Measurements from ENCODE around the gene OR5AU1. TPM values are rescaled to one million over a fixed set of nuclear protein-coding genes. Genes with fewer than 3 reads are reported as not detected.

Gene OR5AU1
- total RNA-seq, 1 donor = not detected

DNA sequence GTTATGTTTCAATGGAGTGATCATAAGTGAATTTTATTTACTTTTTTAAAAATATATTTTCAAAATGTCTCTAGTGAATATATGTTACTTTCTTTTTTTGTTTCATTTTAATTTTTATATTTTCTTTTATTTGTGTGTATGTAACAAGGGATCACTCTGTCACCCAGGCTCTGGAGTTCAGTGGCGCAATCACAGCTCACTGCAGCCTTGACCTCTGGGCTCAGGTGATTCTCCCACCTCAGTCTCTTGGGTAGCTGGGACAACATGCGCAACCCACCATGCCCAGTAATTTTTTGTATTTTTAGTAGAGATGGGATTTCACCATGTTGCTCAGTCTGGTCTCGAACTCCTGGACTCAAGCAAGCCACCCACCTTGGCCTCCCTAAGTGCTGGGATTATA lies 36.9 kb downstream of the OR5AU1 start:
- Histone ChIP-seq H4K20me1 (ENCODE audit: insufficient read depth, low read length) (no peaks in the 10 kb centered on the region), H3K27ac (ENCODE audit: low read depth, low read length) (no peak overlapping the region), H3K4me3 (ENCODE audit: insufficient read depth, low read length) (no peak overlapping the region), H3K9me3 (ENCODE audit: low read depth, low read length) (no peaks in the 10 kb centered on the region), H3K36me3 (ENCODE audit: insufficient read depth, low read length) (no peaks in the 10 kb centered on the region), H3K4me2 (ENCODE audit: insufficient read depth, low read length) (no peak overlapping the region), H3K27me3 (ENCODE audit: insufficient read depth, low read length) (peaks cover 9% of the 10 kb centered on the region), H3K4me1 (ENCODE audit: insufficient read depth, low read length) (no peaks in the 10 kb centered on the region), H2AFZ (ENCODE audit: low read length) (no peak overlapping the region), H3K79me2 (ENCODE audit: insufficient read depth, low read length) (no peaks in the 10 kb centered on the region)
- no peak for DNase-seq (ENCODE audit: insufficient read length, low spot score, missing footprints)
- TF ChIP-seq, protein P1, sequence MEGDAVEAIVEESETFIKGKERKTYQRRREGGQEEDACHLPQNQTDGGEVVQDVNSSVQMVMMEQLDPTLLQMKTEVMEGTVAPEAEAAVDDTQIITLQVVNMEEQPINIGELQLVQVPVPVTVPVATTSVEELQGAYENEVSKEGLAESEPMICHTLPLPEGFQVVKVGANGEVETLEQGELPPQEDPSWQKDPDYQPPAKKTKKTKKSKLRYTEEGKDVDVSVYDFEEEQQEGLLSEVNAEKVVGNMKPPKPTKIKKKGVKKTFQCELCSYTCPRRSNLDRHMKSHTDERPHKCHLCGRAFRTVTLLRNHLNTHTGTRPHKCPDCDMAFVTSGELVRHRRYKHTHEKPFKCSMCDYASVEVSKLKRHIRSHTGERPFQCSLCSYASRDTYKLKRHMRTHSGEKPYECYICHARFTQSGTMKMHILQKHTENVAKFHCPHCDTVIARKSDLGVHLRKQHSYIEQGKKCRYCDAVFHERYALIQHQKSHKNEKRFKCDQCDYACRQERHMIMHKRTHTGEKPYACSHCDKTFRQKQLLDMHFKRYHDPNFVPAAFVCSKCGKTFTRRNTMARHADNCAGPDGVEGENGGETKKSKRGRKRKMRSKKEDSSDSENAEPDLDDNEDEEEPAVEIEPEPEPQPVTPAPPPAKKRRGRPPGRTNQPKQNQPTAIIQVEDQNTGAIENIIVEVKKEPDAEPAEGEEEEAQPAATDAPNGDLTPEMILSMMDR (IDR thresholded peaks at IDR 0.05; ENCODE audit: extremely low read depth, low read depth, low read length) = no peak

- TF ChIP-seq, protein P1 (IDR thresholded peaks at IDR 0.05; ENCODE audit: extremely low read depth, low read depth, low read length) = no peak
- Histone ChIP-seq H3K9me3 (ENCODE audit: low read depth, low read length) (no peaks in the 10 kb centered on the region), H2AFZ (ENCODE audit: low read length) (no peak overlapping the region), H3K4me2 (ENCODE audit: insufficient read depth, low read length) (no peak overlapping the region), H3K27ac (ENCODE audit: low read depth, low read length) (no peak overlapping the region), H3K27me3 (ENCODE audit: insufficient read depth, low read length) (no peaks in the 10 kb centered on the region), H4K20me1 (ENCODE audit: insufficient read depth, low read length) (no peaks in the 10 kb centered on the region), H3K36me3 (ENCODE audit: insufficient read depth, low read length) (no peaks in the 10 kb centered on the region), H3K4me1 (ENCODE audit: insufficient read depth, low read length) (no peaks in the 10 kb centered on the region), H3K79me2 (ENCODE audit: insufficient read depth, low read length) (no peaks in the 10 kb centered on the region), H3K4me3 (ENCODE audit: insufficient read depth, low read length) (no peak overlapping the region)
- no peak for DNase-seq (ENCODE audit: insufficient read length, low spot score, missing footprints)
Observed at GRCh38 chr14:21113369-21113768, 42.5 kb downstream of the OR5AU1 start.

DNA sequence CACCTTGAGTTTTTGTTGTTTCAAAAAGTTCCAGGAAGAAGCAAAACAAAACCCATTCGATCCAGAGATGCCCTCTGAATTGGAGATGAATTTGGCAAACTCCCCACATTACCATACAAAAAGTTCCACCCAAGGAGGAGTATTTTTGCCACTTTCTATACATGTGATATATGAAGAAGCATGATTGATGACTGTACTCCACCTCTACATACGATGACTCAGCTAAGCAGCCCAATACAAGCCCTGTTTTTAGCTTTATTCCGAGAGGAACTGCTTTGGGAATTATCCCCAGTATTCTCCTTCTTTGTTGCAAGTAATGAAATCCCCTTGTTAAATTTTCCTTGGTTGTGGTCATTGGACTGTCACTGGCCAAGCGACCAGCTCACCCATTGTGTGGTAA lies 43.6 kb downstream of the OR5AU1 start:
- H3K4me1 ChIP-seq (ENCODE audit: insufficient read depth, low read length) = peaks cover 6% of the 10 kb centered on the region
- H4K20me1 ChIP-seq (ENCODE audit: insufficient read depth, low read length) = no peaks in the 10 kb centered on the region
- no peak overlapping the region for H3K27ac ChIP-seq (ENCODE audit: low read depth, low read length)
- H3K36me3 ChIP-seq (ENCODE audit: insufficient read depth, low read length) = no peaks in the 10 kb centered on the region
- H3K27me3 ChIP-seq (ENCODE audit: insufficient read depth, low read length) = no peaks in the 10 kb centered on the region
- H3K79me2 ChIP-seq (ENCODE audit: insufficient read depth, low read length) = no peaks in the 10 kb centered on the region
- H3K9me3 ChIP-seq (ENCODE audit: low read depth, low read length) = no peaks in the 10 kb centered on the region
- no peak overlapping the region for H3K4me3 ChIP-seq (ENCODE audit: insufficient read depth, low read length)
- DNase-seq (ENCODE audit: insufficient read length, low spot score, missing footprints) = peak; percentile 31
- TF ChIP-seq, protein P1 (IDR thresholded peaks at IDR 0.05; ENCODE audit: extremely low read depth, low read depth, low read length) = no peak
- no peak overlapping the region for H2AFZ ChIP-seq (ENCODE audit: low read length)
- no peak overlapping the region for H3K4me2 ChIP-seq (ENCODE audit: insufficient read depth, low read length)

GRCh38 chr14:21109377-21110138 lies 46.3 kb downstream of the OR5AU1 start:
- H3K9me3 ChIP-seq (ENCODE audit: low read depth, low read length) = no peaks in the 10 kb centered on the region
- peaks cover 22% of the 10 kb centered on the region for H3K4me1 ChIP-seq (ENCODE audit: insufficient read depth, low read length)
- no peaks in the 10 kb centered on the region for H3K27me3 ChIP-seq (ENCODE audit: insufficient read depth, low read length)
- no peak for DNase-seq (ENCODE audit: insufficient read length, low spot score, missing footprints)
- no peak overlapping the region for H3K27ac ChIP-seq (ENCODE audit: low read depth, low read length)
- no peaks in the 10 kb centered on the region for H3K36me3 ChIP-seq (ENCODE audit: insufficient read depth, low read length)
- H4K20me1 ChIP-seq (ENCODE audit: insufficient read depth, low read length) = no peaks in the 10 kb centered on the region
- H3K4me2 ChIP-seq (ENCODE audit: insufficient read depth, low read length) = no peak overlapping the region
- H3K4me3 ChIP-seq (ENCODE audit: insufficient read depth, low read length) = no peak overlapping the region
- TF ChIP-seq, protein P1 (IDR thresholded peaks at IDR 0.05; ENCODE audit: extremely low read depth, low read depth, low read length) = no peak
- H3K79me2 ChIP-seq (ENCODE audit: insufficient read depth, low read length) = no peaks in the 10 kb centered on the region
- H2AFZ ChIP-seq (ENCODE audit: low read length) = no peak overlapping the region
